ENCODE results near the gene ZC3H12A.

GRCh38 chr1:37533317-37534093 is 59.1 kb downstream of the ZC3H12A start:
- TF ChIP-seq, protein P1, sequence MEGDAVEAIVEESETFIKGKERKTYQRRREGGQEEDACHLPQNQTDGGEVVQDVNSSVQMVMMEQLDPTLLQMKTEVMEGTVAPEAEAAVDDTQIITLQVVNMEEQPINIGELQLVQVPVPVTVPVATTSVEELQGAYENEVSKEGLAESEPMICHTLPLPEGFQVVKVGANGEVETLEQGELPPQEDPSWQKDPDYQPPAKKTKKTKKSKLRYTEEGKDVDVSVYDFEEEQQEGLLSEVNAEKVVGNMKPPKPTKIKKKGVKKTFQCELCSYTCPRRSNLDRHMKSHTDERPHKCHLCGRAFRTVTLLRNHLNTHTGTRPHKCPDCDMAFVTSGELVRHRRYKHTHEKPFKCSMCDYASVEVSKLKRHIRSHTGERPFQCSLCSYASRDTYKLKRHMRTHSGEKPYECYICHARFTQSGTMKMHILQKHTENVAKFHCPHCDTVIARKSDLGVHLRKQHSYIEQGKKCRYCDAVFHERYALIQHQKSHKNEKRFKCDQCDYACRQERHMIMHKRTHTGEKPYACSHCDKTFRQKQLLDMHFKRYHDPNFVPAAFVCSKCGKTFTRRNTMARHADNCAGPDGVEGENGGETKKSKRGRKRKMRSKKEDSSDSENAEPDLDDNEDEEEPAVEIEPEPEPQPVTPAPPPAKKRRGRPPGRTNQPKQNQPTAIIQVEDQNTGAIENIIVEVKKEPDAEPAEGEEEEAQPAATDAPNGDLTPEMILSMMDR (IDR thresholded peaks at IDR 0.05) = no peak
- TF ChIP-seq POLR2A (IDR thresholded peaks at IDR 0.05) = no peak

All from Peyer's patch (tissue), 4 donors.